Activated CD4-positive, CD25-positive, alpha-beta regulatory T cell treated with anti-CD3 and anti-CD28 coated beads, Interleukin-2, amount 50 U/mL, for 24 hours (primary cell): ENCODE measurements around the gene CATSPER1.
"Not testable (repeated sequence)": the region's sequence is repeated elsewhere in the genome, so short reads cannot be mapped to it uniquely, and the experiment has no call there.

Experiments used
- ATAC-seq, 2 donors: fragments of 150-1000 bp; cut with Tn5 transposase; one replicate each; pipeline ENCODE4 v1.10.0; 2021; ENCODE audit warnings: mild to moderate bottlenecking in 1 of 2, moderate library complexity in 1 of 2

The CATSPER1 gene

DNA sequence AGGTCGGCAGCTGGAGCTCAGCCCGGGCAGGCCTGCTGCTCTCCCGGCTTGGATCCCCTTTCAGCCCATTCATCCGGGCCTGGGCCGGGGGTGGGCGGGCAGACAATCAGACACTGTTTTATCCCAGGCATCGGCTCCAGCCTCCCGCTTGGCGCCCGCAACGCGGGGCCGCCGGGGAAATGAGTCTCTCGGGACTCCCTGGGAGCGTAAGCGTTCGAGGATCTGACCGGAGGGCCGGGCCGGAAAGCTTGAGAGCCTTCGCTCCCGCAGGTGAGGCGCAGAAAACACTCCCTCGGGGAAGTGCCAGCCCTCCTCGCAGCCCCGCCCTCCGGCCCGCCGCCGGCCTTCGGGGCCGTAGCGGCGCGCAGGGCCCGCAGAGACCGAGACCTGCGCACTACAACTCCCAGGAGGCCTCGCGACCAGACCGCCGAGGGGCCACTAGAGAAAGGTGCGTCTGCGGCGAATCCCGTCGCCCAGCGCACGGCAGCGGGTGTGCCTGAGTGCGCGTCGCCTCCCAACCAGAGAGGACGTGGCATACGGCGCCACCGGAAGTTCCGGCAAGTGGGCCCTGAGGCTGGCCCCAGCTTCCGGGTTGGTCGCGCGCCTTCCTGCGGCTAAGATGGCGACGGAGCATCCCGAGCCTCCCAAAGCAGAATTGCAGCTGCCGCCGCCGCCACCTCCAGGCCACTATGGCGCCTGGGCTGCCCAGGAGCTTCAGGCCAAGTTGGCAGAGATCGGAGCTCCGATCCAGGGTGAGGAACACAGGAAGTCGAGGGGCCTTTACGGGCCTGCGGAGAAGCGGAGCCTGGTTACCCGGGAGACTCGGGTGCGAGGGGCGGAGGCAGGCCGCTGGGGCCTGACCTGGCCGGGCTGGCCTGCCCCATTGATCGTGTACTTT, 25.7 kb upstream of the CATSPER1 start, which contains the start of gene SF3B2:
Gene SF3B2, plus strand, starts transcription at position 599 of the 898 bp plus-strand sequence. Its CDS starts 21 bp downstream, at position 620.
- peak; percentile 99 for ATAC-seq

DNA sequence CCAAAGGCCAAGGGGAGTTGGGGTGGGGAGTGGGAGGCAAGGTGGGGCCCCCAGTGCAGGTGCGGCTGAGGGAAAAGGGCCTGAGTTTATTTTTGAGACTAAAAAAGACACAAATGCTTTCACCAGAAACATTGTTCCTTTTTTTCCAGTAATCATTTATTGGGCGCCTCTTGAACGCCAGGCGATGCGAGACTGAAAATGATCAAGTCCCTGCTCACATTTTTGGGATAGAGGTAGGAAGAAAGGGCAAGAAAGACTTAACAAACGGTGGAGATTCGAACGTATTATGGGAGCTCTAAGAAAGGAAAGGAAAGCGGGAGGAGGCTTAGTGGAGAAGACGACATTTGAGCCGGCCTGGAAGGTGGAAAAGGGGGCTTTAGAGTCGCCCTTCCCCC, 25.1 kb upstream of the CATSPER1 start:
- ATAC-seq, result no peak

DNA sequence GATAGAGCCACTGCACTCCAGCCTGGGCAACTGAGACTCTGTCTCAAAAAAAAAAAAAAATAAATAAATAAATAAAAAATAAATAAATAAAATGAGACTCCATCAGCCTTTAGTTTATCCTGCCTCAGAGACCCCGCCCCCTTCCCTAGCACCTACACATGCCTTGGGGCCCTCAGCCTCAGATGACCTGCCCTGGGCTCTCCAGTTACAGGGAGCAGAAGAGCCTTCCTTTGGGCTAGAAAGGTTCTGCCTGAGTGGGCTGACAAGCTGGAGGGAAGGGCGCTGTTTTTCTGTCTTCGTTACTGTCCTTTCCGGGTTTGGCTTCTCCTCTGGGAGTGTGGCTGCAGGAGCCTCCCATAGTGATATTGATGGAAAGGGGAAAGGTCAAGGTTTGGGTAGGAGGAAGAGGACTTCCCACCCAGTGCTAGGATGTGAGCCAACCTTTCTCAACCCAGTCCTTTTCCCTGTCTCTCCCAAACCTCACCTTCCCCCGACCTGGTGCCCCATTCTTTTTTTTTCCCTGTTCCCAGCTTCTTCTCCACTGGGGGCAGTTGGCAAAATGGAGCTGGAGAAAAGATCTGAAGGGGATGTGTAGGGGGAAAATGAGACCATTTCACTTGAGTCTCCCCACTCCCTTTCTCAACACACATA, 24.4 kb upstream of the CATSPER1 start:
- ATAC-seq, result no peak

DNA sequence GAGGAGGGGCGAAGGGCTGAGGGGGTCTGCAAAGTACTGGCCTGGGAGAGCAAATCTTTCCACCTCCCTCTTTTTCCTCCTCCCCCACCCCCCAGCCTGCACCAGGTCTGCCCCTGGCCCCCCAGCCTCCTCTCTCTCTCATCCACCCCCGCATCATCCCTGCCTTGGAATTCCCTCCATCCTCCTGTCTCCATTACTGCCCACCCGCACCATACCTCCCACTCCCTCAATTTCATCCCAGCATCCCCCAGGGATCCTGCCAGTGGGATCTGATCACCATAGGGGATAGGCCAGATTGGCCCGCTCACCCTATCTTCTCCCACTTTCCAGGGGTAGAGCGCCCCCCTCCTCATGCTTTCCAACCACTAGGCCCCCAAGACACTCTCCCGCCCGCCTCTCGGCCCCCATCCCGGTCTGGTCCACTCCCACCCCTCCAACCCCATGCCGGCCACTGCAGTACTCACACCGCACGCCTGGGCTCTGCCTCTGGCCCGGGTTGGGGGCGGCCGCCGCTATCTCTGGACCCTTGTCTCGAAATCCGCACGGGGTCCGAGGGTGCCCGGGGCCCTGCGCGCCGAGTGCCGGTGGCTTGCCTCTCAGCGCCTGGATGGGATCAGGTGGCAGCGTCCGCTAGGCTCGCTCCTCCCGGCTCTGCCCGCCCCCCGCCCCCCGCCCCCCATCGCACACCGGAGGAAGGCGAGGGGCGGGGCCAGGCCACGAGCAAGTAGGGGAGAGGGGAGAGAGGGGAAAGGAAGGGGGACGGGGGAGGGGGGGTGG, 22.5 kb upstream of the CATSPER1 start, which contains the start of gene GAL3ST3:
Gene GAL3ST3, minus strand, starts transcription at position 615 of the 777 bp plus-strand sequence. CDS start 3,746 bp downstream, outside the sequence.
- ATAC-seq, result no peak

DNA sequence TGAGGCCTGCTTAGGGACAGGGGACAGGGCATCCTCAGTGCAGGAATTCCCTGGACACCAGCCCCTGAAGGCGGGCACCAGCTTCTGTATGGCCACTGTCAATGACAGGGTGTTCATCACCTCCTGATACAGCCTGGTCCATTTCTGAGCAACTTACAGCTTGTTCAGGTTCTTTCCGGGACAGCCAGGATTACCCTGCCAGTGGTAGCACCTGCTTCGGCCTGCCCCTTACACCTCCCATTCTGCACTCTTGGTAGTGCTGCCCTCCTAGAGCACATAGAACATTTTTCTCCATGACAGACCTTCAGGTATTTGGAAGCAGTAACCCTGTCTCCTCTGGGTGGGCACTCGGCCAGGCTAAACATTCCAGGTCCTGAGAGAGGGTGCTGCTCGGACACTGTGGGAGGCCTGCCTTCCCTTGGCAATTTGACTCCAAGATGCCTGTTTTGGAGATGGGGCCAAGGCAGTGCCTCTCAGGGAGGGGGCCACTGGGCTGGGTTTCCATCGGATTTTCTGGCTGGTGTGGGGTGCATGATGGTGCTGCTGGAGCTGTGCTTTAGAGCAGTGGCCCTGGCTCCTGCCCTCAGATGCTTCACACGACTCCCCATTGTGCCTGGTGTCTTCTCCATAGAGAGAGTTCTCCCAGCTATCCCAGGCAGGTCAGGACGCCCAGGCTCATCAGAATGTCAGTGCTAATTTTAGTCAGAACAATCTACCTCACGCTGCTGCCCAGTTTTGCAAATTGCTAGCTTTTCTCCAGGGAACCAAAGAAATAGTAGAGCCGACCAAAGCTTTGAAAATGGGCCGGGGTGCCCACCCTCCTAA, 21.5 kb upstream of the CATSPER1 start:
- ATAC-seq, result no peak

DNA sequence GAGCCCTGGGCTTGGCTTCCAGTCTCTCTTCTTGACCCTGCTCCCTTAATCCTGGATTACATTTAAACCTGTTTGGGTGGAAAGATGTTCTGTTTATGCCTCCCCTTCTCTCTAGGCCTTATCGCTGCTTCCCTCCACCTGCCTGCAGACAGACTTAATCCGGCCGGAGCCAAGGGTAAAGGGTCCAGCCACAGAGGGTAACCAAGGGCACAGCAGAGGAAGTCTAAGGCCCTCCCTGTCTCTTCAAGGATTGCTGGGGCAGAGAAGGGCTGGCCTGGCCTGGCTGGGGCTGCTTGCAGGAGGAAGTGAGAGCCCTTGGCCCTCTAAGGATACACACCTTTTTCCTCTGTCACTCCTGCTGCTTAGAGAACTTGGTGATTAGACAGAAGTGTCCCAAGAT, 20.6 kb upstream of the CATSPER1 start:
- ATAC-seq, result no peak

DNA sequence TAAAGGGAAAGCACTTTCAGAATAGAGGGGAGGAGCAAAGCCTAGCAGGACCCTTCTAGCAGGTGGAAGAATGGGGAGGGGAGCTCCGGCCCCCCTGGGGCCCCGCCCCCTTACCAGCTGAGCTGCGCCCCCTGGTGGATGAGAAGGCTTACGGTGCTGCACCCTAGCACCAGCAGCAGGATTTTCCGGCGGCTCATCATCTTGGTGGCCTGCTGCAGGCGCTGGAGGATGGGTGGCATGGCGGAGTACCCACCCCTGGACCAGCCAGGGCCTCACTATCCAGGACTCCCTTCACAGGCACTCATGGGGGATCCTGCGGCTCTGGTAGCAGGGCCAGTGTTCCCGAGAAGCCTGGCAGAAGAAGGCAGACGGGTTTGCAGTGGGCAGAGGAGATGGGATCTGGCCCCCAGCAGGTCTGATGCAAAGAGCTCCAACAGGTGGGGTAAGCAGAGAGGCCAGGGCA, 18.9 kb upstream of the CATSPER1 start:
- ATAC-seq, result peak; percentile 87 to 90

DNA sequence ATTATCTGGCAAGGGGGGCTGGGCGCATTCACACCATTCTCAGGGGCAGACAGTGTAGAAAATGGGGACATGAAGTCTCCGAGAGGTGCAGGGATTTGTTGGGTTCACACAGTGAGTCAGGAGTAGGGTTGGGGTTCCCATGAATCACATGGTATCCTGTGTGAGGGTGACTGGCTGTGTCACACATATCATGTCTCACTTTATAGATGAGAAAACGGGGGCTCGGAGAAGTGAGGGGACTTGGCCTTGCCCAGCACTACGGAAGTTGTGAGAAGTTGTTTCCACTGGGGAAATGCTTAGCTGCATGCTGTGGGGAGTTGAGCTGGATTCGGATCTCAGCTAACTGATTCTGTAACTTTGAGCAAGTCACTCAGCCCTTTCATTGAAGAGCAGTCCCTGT, 18.5 kb upstream of the CATSPER1 start:
- ATAC-seq, result peak; percentile 71 to 80

DNA sequence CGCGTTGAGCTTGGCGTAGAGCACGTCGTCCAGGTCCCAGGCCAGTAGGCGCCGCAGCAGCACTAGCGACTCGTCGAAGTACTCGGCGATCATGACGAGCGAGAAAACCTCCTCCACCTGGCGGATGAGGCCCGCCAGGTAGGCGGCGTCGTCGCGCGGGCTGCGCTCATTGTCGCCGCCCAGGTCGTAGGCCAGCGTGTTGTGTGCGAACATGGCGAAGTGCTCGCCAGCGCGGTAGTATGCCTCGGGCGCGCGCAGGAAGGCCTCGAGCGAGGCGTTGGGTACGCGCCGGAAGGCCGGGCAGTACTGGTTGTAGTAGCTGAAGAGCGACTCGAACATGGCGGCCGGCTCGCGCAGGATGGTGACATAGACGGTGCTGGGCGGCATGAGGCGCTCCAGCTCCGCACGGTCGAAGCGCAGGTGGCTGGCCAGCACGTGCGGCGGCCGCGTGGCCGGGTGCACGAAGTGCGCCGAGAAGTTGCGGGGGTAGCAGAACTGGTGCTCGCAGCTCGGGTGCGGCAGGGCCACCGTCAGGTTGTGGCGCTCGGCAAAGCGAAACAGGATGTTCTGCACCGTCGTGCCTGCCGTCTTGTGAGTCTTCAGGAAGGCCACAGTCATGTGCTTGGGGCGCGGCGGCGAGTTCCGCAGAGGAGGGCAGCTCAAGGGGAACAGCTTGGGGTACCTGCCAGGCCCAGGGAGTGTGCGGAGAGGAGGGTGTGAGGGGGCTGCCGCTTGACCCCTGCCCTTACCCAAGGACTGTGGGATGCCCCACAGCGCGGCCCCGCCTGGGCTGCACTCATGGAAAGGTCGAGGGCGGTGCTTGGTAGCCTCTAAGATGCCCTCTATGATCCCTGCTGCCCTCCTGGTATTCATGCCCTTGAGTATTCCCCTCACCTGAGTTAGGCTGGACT, 17.0 kb upstream of the CATSPER1 start:
- no peak for ATAC-seq

DNA sequence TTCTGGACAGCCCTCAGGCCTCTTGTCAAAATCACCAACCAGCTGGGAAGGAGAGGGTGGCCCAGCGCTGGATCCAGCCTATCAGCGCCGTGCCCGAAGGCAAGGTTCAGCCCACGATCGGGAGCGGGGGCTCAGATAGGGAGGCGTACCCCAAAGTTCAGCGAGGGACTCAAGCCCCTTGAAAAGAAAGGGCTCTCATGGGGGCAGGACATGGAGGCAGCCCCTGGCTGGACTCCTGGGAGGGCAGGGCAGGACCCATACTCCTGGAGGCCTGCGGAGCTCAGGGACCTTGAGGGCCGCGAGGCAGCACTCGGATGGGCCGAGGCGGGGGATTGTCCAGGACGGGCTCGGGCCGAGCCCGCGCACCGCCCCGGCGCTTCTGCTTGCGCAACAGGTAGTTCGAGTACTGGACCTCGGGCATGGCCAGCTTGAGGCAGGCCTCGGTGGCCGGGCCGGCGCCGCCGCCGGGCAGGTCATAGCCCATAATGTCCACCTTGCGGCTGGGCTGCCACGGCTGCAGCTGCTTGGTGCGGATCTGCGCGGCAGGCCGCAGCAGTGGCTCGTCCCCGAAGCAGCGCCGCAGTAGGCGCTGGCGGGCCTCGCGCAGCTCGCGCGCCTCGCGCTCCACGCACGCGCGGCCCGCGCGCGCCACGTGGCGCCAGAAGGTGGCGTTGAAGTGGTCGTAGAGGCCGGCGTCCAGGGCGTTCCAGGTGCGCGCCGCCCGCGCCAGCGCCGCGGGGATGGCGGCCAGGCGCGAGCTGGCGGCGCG, 16.1 kb upstream of the CATSPER1 start:
- ATAC-seq, result no peak

DNA sequence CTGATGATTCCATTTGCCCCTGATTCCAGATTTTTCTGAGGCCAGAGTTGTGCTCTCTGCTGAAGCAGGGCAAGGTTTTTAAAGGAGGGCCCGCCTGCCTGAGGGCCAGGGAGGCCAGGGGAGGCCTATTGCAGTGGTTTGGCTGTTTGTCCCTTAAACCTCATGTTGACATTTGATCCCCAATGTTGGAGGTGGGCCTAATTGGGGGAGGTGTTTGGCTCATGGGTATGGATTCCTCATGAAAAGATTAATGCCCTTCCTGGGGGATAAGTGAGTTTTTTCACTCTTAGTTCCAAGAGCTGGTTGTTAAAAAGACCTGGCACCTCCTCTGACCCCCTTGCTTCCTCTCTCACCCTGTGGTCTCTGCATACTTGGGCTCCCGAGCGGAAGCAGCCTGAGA, 13.5 kb upstream of the CATSPER1 start:
- ATAC-seq, result no peak

DNA sequence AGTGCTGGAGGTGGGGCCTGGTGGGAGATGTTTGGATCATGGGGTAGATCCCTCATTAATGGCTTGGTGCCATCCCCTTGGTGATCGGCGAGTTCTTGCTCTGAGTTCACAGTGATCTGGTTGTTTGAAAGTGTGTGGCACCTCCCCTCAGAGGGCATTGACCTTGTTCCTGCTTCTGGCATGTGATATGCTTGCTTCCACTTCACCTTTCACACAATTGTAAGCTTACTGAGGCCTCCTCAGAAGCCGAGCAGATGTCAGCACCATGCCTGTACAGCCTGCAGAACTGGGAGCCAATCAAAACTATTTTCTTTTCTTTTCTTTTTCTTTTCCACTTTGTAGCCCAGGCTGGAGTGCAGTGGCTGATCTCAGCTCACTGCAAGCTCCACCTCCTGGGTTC, 11.0 kb upstream of the CATSPER1 start:
- no peak for ATAC-seq

DNA sequence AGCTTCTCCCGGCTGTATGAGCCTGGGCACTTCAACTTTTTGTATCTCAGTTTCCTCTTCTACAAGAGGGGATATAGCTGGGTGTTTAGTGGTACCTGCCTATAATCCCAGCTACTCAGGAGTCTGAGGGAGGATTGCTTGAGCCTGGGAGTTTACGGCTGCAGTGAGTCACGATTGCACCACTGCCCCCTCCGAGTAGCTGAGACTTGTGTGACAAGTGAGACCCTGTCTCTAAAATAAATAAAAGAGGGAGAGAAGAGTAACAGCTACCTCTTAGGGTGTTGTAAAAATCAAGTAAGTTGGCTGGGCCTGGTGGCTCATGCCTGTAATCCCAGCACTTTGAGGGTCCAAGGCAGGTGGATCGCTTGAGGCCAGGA, 10.0 kb upstream of the CATSPER1 start:
- no peak for ATAC-seq

DNA sequence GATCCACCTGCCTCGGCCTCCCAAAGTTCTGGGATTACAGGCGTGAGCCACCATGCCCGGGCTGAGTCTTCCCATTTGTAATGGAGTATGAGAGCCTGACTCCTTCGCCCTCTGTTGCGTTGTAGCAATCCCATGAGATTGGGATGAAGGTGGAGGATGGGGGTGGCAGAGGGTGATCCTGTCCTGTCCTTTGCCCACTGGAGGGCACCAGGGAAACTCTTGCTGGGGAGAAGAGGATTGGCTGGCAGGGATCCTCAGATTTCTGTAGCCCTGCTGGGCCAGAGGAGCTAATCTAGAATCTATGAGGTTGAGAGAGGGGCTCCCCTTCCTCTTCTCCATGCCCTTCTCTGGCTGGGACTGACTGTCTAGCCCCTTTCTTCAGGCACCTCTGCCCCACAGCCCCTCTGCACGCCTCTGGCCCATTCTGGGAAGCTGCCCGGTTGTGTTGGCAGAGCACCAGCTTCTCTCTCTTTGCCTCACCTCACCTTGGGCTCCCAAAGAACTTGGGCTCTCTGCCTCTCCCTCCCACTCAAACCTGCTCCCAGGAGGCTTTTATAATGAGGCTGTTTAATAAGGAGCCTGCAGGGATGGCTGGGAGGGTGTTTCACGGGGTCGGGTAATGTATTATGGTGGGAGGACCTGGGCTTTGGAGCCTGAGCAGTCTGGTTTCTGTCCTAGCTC, 9.5 kb upstream of the CATSPER1 start:
- ATAC-seq, result no peak

DNA sequence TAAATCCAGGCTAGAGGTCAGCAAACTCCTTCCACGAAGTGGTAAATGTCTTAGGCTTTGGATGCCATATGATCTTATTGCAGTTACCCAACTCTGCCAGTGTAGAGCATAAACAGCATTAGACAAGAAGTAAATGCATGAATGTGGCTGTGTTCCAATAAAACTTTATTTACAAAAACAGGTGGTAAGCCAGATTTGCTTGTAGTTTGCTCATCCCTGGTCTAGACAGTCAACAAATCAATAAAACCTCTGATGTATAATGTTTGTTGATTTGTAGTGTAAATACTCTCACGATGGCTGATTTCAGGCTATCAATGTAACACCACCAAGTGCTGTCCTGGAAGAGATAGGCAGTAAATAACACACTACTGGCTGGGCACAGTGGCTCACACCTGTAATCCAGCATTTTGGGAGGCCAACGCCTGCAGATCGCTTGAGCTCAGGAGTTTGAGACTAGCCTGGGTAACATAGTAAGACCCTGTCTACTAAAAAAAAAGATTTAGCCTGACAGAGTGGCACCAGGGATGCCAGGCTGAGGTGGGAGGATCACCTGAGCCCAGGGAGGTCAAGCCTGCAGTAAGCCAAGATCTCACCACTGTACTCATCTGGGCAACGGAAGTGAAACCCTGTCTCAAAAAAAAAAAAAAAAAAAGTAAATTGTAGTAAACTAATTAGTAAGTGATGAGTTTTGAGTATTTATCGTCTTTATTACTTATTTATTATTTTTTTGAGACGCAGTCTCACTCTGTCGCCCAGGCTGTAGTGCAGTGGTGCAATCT, 6.9 kb upstream of the CATSPER1 start:
- no peak for ATAC-seq

DNA sequence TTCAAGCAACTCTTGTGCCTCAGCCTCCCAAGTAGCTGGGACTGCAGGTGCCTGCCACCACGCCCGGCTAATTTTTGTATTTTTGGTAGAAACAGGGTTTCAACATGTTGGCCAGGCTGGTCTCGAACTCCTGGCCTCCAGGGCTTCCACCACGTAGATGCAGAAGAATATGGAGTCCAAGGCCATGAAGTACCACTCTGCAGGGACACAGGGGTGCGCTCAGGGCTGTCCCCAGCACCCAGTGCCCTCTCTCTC, 3.2 kb downstream of the CATSPER1 start:
- not testable (repeated sequence) for ATAC-seq

DNA sequence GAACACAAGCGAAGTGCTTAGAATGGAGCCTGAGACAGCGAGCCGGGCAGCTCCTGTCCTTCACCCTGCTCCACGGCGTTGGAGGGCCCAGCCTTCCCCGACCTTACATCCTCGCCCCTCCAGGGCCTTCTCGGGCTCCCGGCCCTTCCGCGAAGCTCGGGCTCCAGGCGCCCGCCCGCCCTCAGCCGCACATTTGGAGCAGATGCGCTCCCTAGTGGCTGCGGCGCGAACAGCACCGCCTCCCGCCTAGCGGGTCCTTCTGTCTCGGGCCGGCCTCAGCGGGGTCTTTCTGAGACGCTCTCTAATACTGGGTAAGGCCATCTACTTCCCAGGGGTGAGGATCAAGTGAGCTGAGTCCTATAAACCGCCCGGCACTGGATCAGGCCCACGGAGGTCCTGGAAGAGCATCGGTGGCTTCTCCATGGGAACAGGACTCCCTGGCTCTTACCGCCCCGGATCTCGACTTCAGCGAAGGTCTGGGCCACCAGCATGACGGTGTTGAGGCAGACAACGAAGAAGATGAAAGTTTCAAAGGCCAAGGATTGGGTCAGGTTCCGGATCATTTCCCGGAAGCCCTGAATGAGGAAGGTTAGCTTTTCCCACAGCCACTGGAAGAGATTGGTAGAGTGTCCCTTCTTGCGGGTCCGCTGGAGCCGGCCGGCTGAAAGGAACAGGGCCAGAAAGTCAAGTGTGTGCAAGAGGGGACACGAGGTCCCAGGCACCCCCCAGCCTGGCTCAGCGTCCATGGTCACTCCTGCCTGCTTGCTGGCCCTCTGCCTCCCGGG, 3.7 kb downstream of the CATSPER1 start:
- peak; percentile 87 to 88 for ATAC-seq
